HEK293T (cell line): ENCODE data around the gene CDC42EP2.
"Not testable (repeated sequence)": the region's sequence is repeated elsewhere in the genome, so short reads cannot be mapped to it uniquely, and the experiment has no call there.

Experiments
- CTCF ChIA-PET: fragments of 350-600 bp; formaldehyde crosslinking; extraction: SDS; loops from one replicate; lab custom pipeline; 2021; ENCODE audit warnings: antibody characterized with exemption, inconsistent platforms; lab: Yijun Ruan, JAX
- POLR2A ChIA-PET: fragments of 350-600 bp; formaldehyde crosslinking; extraction: SDS; loops from one replicate; lab custom pipeline; 2020; ENCODE audit warnings: antibody characterized with exemption, inconsistent platforms; lab: Yijun Ruan, JAX
- DNase-seq: peaks from one replicate; pipeline ENCODE4 v3.0.0; 2012; ENCODE audit warnings: mixed read lengths; ENCODE audit errors: extremely low spot score
- ARNT ChIP-seq: fragments of 450-650 bp; IDR thresholded peaks from 2 replicates; pipeline ENCODE4 v1.6.1; 2017; ENCODE audit warnings: mild to moderate bottlenecking
- BHLHE40 ChIP-seq: fragments of 450-650 bp; IDR thresholded peaks from 2 replicates; pipeline ENCODE4 v1.6.1; 2016; ENCODE audit warnings: mild to moderate bottlenecking, moderate library complexity, borderline replicate concordance
- CTBP1 ChIP-seq: fragments of 450-650 bp; IDR thresholded peaks from 2 replicates; pipeline ENCODE4 v1.6.1; 2016; ENCODE audit warnings: borderline replicate concordance
- ELF4 ChIP-seq: fragments of 450-650 bp; IDR thresholded peaks from 2 replicates; pipeline ENCODE4 v1.6.1; 2017; ENCODE audit warnings: antibody characterized with exemption
- FOXA1 ChIP-seq: fragments of 450-650 bp; IDR thresholded peaks from 2 replicates; pipeline ENCODE4 v1.6.1; 2016; ENCODE audit warnings: mild to moderate bottlenecking
- FOXK2 ChIP-seq: fragments of 450-650 bp; IDR thresholded peaks from 2 replicates; pipeline ENCODE4 v1.6.1; 2016; ENCODE audit warnings: mild to moderate bottlenecking
- FOXM1 ChIP-seq: fragments of 450-650 bp; IDR thresholded peaks from 2 replicates; pipeline ENCODE4 v1.6.1; 2017; ENCODE audit warnings: mild to moderate bottlenecking, borderline replicate concordance
- HDGF ChIP-seq: fragments of 450-650 bp; IDR thresholded peaks from 2 replicates; pipeline ENCODE4 v1.6.1; 2017; ENCODE audit warnings: antibody characterized with exemption, borderline replicate concordance
- L3MBTL2 ChIP-seq: fragments of 450-650 bp; conservative IDR thresholded peaks from 2 replicates; pipeline ENCODE4 v1.6.1; 2016; ENCODE audit warnings: mild to moderate bottlenecking
- LEF1 ChIP-seq: fragments of 450-650 bp; IDR thresholded peaks from 2 replicates; pipeline ENCODE4 v1.6.1; 2017; ENCODE audit warnings: mild to moderate bottlenecking, borderline replicate concordance
- NFRKB ChIP-seq: fragments of 450-650 bp; IDR thresholded peaks from 2 replicates; pipeline ENCODE4 v1.6.1; 2016; ENCODE audit warnings: mild to moderate bottlenecking, moderate library complexity
- SP1 ChIP-seq: fragments of 450-650 bp; IDR thresholded peaks from 2 replicates; pipeline ENCODE4 v1.6.1; 2017
- SUZ12 ChIP-seq: fragments of 450-650 bp; IDR thresholded peaks from 2 replicates; pipeline ENCODE4 v1.6.1; 2016; ENCODE audit warnings: mild to moderate bottlenecking
- TARDBP ChIP-seq: fragments of 450-650 bp; IDR thresholded peaks from 2 replicates; pipeline ENCODE4 v1.6.1; 2016
- ZNF384 ChIP-seq: fragments of 450-650 bp; IDR thresholded peaks from 2 replicates; pipeline ENCODE4 v1.6.1; 2016
- TF ChIP-seq, protein P1 (sequence below): fragments of 450-650 bp; IDR thresholded peaks from 2 replicates; pipeline ENCODE4 v1.6.1; 2016

Gene CDC42EP2

DNA sequence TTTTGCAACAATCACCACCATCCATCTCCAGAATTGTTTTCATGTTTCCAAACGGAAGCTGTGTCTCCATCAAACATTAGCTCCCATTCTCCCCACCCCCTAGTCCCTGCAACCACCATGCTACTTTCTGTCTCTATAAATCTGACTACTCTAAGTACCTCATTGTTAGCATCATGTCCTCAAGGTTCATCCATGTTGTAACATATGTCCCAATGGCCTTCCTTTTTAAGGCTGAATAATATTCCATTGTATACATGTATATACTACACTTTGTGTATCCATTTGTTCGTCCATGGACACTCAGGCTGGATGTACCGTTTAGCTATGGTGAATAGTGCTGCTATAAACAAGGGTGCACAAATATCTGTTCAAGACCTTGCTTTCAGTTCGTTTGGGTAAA lies 10.8 kb downstream of the CDC42EP2 start:
- ChIA-PET POLR2A (interaction anchor here (3.1 kb wide), 1 partner anchor 8 kb away, joined by 12 read pairs; the partner anchor contains the start of gene DPF2), CTCF (interaction anchor here (2.1 kb wide), 1 partner anchor 10 kb away, joined by 7 read pairs; the partner anchor contains the start of gene CDC42EP2)
- DNase-seq: no peak
- TF ChIP-seq TARDBP: no peak
- TF ChIP-seq L3MBTL2: no peak
- no peak for TF ChIP-seq LEF1
- no peak for TF ChIP-seq ZNF384
- no peak for TF ChIP-seq CTBP1
- TF ChIP-seq NFRKB: no peak
- TF ChIP-seq FOXA1: no peak
- TF ChIP-seq ARNT: no peak
- TF ChIP-seq, protein P1, sequence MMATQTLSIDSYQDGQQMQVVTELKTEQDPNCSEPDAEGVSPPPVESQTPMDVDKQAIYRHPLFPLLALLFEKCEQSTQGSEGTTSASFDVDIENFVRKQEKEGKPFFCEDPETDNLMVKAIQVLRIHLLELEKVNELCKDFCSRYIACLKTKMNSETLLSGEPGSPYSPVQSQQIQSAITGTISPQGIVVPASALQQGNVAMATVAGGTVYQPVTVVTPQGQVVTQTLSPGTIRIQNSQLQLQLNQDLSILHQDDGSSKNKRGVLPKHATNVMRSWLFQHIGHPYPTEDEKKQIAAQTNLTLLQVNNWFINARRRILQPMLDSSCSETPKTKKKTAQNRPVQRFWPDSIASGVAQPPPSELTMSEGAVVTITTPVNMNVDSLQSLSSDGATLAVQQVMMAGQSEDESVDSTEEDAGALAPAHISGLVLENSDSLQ: no peak
- TF ChIP-seq ELF4: no peak
- TF ChIP-seq SP1: no peak

DNA sequence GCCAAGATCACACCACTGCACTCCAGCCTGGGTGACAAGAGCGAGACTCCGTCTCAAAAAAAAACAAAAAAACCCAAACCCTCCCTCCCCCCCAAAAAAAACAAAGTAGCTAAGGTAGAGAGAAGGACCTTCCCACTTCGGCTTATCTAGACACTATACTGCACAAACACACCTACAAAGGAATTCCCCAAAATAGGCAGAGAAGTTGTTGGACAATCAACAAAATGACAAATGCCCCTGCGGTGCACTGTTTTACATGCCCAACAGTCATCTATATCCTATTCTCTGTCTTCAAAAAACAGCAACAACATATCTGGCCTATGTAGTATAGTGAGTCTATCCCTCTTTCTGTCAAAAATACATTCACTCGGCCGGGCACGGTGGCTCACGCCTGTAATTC lies 12.4 kb downstream of the CDC42EP2 start:
- CTCF ChIA-PET: no interaction called here

DNA sequence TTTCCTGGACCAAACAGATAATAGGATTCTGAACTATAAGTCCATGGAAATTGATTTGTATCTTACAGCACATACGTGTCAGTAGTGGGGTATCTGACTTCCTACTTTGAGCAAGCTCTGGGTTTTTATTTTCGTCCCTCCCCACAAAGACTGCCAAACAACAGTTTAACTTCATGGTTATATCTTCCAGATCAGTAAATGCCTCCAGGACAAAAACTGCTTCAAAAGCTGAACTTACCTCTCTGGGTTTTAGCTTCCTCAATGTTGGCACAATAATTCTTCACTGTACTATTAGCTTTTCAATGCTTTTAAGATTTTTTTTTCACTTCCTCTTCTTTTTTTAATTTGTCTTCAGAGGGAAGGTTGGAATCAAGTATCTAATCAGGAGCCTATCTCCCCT lies 14.8 kb downstream of the CDC42EP2 start:
- POLR2A ChIA-PET: interaction anchor here (0.9 to 2.7 kb wide), 4 partner anchors 14 to 208 kb away, joined by 3 to 15 read pairs (median 6); partner anchors contain the start of genes CDC42EP2, FAU, MRPL49 and POLA2
- CTCF ChIA-PET: interaction anchor here (0.6 to 3.2 kb wide), 13 partner anchors 9 to 124 kb away, joined by 3 to 60 read pairs (median 5); partner anchors contain the start of genes CDC42EP2 and POLA2
- DNase-seq: no peak
- TF ChIP-seq SP1 (no peak), FOXK2 (no peak), SUZ12 (no peak), BHLHE40 (no peak), LEF1 (no peak), ELF4 (no peak), HDGF (no peak), CTBP1 (no peak), FOXA1 (no peak), L3MBTL2 (no peak), ZNF384 (no peak), FOXM1 (no peak), ARNT (no peak), TARDBP (no peak), NFRKB (no peak)
- TF ChIP-seq, protein P1: no peak

More for the DNA sequence above, 12.4 kb downstream of the CDC42EP2 start:
- DNase-seq: no peak
- TF ChIP-seq NFRKB (no peak), FOXK2 (no peak), FOXA1 (no peak), SP1 (no peak), ARNT (no peak), HDGF (no peak), SUZ12 (no peak), BHLHE40 (no peak), ELF4 (no peak), CTBP1 (no peak), ZNF384 (no peak), LEF1 (no peak), L3MBTL2 (no peak), FOXM1 (no peak), TARDBP (no peak)
- TF ChIP-seq, protein P1: no peak
- POLR2A ChIA-PET: interaction anchor here (0.9 kb wide), 1 partner anchor 12 kb away, joined by 3 read pairs; no protein-coding TSS in a partner anchor

DNA sequence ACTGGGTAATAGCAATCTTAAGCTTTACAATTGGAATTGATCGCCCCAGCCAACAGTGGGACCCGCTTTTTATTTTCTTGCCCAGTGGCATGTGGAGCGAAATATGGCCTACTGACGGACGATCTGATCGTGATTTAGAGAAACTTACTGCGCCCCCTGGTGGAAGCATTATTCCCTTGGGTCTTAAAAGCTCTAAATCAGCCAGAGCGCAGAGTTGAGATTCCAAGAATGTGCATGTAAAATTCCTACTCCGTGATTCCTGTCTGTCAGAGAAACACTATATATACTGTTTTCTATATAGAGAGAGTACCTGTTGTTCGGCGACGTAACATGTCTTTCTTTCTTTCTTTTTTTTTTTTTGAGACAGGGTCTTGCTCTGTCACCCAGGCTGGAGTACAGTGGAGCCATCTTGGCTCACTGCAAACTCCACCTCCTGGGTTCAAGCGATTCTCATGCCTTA lies 15.3 kb downstream of the CDC42EP2 start:
- TF ChIP-seq FOXA1 (no peak), ELF4 (no peak), BHLHE40 (no peak), SUZ12 (no peak), FOXK2 (no peak), FOXM1 (no peak), NFRKB (no peak), ARNT (no peak), CTBP1 (no peak), ZNF384 (no peak), TARDBP (no peak), LEF1 (no peak), L3MBTL2 (peak; percentile 50; the same call in 1 of the 2 replicates), SP1 (no peak), HDGF (no peak)
- TF ChIP-seq, protein P1: peak; percentile 79
- ChIA-PET CTCF (interaction anchor here (0.7 to 3.2 kb wide), 13 partner anchors 8 to 149 kb away, joined by 3 to 60 read pairs (median 4); partner anchors contain the start of genes CDC42EP2 and POLA2), POLR2A (interaction anchor here (0.7 to 2.7 kb wide), 6 partner anchors 14 to 208 kb away, joined by 3 to 15 read pairs (median 3); partner anchors contain the start of genes CDC42EP2, FAU, MRPL49 and POLA2)
- peak; percentile 69 for DNase-seq

DNA sequence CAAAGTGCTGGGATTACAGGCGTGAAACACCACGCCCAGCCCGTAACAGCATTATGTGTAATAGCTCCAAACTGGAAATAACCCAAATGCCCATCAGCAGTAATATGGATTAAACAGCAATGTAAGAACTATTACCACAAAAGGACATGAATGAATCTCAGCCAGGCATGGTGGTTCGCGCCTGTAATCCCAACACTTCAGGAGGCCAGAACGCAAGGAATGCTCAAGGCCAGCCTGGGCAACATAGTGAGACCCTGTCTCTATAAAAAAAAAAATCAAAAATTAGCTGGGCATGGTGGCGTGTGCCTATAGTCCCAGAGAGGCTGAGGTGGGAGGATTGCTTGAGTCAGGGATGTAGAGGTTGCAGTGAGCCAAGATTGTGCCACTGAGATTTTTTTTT lies 15.9 kb downstream of the CDC42EP2 start:
- CTCF ChIA-PET: interaction anchor here (1.0 to 3.2 kb wide), 10 partner anchors 8 to 149 kb away, joined by 3 to 60 read pairs (median 5); partner anchors contain the start of gene CDC42EP2
- no peak for TF ChIP-seq NFRKB
- TF ChIP-seq ARNT: no peak
- POLR2A ChIA-PET: interaction anchor here (0.7 to 2.7 kb wide), 5 partner anchors 14 to 170 kb away, joined by 3 to 15 read pairs (median 3); partner anchors contain the start of genes CDC42EP2 and POLA2
- no peak for DNase-seq

DNA sequence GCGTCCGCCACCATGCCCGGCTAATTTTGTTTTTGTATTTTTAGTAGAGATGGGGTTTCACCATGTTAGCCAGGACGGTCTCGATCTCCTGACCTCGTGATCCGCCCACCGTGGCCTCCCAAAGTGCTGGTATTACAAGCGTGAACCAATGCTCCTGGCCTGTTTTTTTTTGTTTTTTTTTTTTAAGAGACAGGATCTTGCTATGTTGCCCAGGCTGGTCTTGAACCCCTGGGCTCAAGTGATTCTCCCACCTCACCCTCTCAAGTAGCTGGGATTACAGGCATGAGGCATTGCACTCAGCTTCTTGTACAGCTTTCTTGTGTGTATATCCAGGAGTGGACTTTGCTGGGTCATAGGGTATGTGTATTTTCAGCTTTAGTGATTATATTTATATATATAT lies 17.9 kb downstream of the CDC42EP2 start:
- DNase-seq: not testable (repeated sequence)
- ChIA-PET POLR2A (interaction anchor here (0.6 to 2.8 kb wide), 12 partner anchors 9 to 228 kb away, joined by 3 to 46 read pairs (median 7); partner anchors contain the start of genes CDC42EP2, POLA2 and TIGD3), CTCF (interaction anchor here (1.4 to 1.7 kb wide), 2 partner anchors 17 to 58 kb away, joined by 7 to 10 read pairs; no protein-coding TSS in a partner anchor)
